Measurements from ENCODE around the gene GLCCI1. TPM values are rescaled to one million over a fixed set of nuclear protein-coding genes. Genes with fewer than 3 reads are reported as not detected.

Gene GLCCI1
- polyA plus RNA-seq, 3 donors: 29.8 to 38.7 (median 36.1) TPM

DNA sequence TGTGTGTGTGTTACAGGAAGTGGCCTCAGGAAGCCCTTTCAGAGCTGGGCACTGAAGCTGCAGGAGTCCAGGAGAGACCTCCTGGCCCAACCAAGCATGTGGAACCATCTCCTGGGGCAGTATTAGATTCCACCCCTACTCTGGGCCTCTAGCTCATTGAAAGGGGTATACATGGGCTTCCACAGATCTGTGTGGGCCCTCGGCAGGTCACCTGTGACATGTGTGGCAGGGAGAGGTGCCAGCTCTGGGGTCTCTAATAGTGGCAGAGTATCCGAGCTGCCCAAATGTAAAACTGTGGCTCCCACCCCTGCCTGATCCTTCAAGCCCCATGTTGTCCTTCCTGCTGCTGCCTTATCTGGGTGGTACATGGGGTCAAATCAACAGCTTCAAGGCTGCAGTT, 144.1 kb downstream of the GLCCI1 start:
- no peak for DNase-seq (ENCODE audit: extremely low read depth in 1 of 11, low read depth in 9 of 11, low spot score in 4 of 11)

- no peak for DNase-seq (ENCODE audit: extremely low read depth in 1 of 11, low read depth in 9 of 11, low spot score in 4 of 11)
Measured at GRCh38 chr7:8113184-8113583, 144.6 kb downstream of the GLCCI1 start.

GRCh38 chr7:8114175-8114574, 145.6 kb downstream of the GLCCI1 start:
- DNase-seq (ENCODE audit: extremely low read depth in 1 of 11, low read depth in 9 of 11, low spot score in 4 of 11): no peak

DNA sequence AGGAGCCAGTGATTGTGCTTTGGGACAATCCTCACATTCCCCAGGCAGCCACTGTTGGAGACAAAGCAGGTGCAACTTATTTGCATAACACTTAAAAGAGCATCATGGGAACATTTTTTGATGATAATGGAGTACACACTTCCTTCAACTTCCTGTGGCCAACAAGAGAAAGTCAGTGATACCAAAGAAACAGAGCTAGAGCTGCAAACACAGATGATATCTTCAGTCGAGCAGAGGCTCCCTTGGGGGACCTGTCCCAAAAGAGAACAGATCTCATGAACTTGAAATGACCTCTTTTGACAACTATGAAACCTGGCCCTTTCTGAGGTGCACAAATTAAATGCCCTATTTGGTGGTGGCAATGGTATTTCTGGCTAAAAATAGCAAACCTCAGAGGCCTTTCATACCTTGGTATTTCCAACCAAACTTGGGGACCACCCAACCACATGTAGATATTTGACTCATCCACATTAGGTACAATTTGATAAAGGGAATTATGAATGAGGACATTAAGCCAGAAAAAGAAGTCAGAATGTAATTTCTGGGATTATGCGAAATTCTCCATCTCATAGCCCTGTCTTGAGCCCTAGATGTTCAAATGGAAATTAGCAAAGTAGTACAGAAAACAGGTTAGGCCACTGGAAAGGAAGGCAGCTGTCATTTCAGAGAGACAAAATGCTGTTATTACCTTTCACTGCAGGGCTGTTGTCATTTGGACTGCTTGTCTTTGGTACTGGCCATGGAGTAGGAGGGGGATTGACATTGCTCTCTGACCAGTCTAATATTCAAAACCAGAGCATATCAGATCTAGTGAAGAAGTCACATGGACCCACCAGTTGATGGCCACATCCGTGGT, 147.2 kb downstream of the GLCCI1 start:
- no peak for DNase-seq (ENCODE audit: extremely low read depth in 1 of 11, low read depth in 9 of 11, low spot score in 4 of 11)

DNA sequence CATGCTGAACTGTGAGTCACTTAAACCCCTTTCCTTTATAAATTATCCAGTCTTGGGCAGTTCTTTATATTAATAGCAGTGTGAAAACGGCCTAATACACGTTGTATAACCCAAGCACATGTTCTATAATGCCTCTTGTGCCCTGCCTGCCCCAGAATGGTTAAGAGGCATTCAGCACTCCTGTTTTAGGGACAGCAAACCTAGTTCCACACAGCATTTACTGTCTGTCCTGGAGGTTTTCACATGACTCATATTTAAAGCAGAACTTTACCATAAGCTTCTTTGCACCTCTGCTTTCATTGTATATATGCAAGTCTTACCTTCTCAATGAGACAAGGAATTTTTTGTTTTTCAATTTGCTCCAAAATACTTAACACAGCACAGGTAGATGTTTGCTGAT, 148.6 kb downstream of the GLCCI1 start:
- DNase-seq (ENCODE audit: extremely low read depth in 1 of 11, low read depth in 9 of 11, low spot score in 4 of 11): no peak

DNA sequence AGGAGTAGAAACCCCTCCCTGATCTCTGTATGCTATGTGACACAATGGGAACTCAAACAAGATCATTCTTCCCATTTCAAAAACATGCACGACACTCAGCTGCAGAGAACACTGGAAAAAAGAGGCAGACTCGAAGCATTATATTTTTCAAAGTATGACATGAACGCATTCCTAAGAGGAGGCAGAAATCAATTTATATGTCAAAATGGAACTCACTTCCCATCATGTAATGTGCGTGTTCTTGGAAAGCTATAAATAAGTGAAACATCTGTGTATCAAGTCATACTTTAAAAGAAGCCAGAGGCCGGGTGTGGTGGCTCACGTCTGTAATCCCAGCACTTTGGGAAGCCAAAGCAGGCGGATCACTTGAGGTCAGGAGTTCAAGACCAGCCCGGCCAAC, 150.7 kb downstream of the GLCCI1 start:
- no peak for DNase-seq (ENCODE audit: extremely low read depth in 1 of 11, low read depth in 9 of 11, low spot score in 4 of 11)

- DNase-seq (ENCODE audit: extremely low read depth in 1 of 11, low read depth in 9 of 11, low spot score in 4 of 11): no peak
Measured at GRCh38 chr7:8120390-8121058, 151.9 kb downstream of the GLCCI1 start.

DNA sequence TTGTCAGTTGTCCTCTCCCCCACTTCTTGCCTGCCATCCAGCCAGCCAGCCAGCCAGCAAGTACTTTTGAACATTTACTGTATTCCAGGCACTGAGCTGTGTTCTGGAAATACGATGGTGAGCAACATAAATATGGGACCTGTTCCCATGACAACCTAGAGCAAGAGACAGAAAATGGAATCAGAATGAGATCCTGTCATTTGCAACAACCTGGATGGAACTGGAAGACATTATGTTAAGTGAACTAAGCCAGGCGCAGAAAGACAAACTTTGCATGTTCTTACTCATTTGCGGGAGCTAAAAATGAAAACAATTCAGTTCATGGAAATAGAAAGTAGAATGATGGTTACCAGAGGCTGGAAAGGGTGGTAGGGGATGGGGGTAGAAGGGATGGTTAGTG, 152.6 kb downstream of the GLCCI1 start:
- DNase-seq (ENCODE audit: extremely low read depth in 1 of 11, low read depth in 9 of 11, low spot score in 4 of 11): no peak

GRCh38 chr7:8125680-8126444, 157.3 kb downstream of the GLCCI1 start:
- DNase-seq (ENCODE audit: extremely low read depth in 1 of 11, low read depth in 9 of 11, low spot score in 4 of 11): no peak

GRCh38 chr7:8126601-8127167, 158.1 kb downstream of the GLCCI1 start:
- no peak for DNase-seq (ENCODE audit: extremely low read depth in 1 of 11, low read depth in 9 of 11, low spot score in 4 of 11)

GRCh38 chr7:8128449-8129317, 160.1 kb downstream of the GLCCI1 start:
- no peak for DNase-seq (ENCODE audit: extremely low read depth in 1 of 11, low read depth in 9 of 11, low spot score in 4 of 11)

DNA sequence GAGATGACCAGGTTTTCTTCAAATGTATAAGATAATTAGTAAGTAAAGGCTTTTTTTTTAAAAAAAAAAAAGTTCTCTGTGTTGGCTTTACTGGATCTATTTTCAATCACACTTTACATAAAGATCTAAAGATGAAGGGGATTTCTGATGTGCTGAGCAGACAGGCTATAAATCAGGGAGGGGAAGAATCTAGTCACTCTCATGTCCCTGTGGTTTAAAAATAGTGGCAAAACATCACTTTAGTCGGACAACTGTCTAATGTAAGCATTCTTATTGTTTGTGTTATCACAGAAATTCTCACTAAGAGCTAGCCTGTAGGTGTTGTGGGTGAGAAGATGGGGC, 160.7 kb downstream of the GLCCI1 start:
- DNase-seq (ENCODE audit: extremely low read depth in 1 of 11, low read depth in 9 of 11, low spot score in 4 of 11): no peak

GRCh38 chr7:8130663-8131062, 162.1 kb downstream of the GLCCI1 start:
- no peak for DNase-seq (ENCODE audit: extremely low read depth in 1 of 11, low read depth in 9 of 11, low spot score in 4 of 11)

DNA sequence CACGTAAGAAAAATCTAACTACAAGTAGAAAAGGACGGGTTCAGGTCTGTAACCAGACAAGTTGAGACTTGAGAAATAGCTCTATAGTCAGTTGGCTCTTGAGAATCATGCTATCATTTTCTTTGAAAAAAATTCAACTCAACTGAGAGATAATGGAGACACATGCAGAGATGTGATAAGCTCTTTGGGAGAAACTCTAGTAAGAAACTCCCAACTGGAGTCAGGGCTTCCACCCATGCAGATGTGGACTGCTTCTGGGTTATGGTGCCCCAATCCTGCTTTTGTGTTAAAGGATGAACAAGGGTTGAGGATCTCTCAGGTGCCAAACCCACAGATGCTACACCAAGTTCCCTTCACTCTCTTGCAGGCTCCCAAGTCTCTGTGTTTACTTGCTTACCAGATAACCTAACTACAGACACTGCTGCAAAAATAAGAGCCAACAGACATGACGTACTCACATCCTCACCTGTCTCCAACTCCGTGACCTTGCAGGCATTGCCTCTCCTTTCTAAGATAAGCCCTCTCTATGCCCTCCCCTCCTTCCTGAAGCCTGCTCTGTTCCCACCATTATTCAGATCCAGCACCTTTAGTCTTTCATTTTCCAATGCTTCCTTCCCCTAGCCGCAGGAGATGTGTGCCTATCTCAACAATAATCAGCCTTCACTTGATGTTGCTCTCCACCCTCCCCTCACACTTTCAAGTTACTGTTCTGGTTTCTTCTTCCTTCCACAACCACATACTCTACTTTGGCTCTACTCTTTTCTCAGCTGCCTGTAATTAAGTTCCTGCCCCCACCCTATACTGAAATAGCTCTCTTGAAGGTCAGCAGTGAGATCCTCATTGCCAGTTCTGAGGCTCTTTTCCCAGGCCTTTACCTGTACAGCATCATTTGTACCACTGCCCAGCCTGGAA, 163.4 kb downstream of the GLCCI1 start:
- DNase-seq (ENCODE audit: extremely low read depth in 1 of 11, low read depth in 9 of 11, low spot score in 4 of 11): no peak

GRCh38 chr7:8133188-8133848, 164.7 kb downstream of the GLCCI1 start:
- DNase-seq (ENCODE audit: extremely low read depth in 1 of 11, low read depth in 9 of 11, low spot score in 4 of 11): peak in 1 of 11 donors; percentile 24

DNA sequence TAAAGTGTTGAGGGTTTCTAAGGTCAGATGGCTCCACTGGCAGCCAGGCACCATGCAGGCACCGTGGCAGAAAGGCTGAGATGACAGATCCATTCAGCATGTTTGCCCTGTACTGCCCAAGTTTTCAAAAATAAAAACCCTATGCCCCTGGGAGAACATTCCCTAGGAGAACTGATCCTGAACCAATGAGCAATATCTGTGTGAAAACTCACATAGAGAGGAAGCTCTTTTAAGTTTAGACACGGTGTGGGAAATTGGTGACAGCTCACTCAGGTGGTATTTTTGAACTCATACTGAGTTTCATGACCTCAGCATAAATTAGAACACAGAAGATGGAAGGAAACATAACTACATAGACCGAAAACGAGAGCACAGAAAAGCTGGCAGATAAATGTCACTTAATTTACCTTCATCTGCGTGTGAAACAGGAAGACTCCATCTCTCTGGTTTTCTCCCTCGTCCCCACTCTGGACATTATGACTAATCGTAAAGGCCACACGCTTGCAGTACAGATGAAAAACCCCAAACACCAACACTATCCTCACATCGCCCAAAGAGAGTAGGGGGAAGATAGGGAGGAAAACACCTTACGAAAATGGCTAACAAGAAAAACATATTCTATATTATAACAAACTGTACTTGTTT, 165.6 kb downstream of the GLCCI1 start:
- peak in 1 of 11 donors; percentile 31 for DNase-seq (ENCODE audit: extremely low read depth in 1 of 11, low read depth in 9 of 11, low spot score in 4 of 11)

DNA sequence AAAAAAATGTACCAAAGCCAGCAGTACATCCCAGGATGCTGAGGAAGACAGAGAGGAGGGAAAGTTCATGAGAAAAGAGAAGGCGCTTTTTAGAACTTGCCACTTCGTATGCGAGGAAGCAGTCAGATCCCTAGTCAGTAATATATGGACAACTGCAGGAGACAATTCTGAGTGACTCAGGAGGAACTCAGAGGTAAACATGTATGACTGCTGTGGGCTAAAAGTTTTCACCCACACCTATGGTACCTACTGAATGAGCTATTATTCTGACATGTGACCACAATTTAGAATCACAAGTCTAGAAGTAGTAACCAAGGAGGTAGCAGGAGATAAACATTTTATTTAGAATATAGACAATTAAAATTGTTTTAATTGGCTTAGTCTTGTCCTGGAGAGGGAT, 166.8 kb downstream of the GLCCI1 start:
- DNase-seq (ENCODE audit: extremely low read depth in 1 of 11, low read depth in 9 of 11, low spot score in 4 of 11): no peak
